ENCODE results near the gene SF3B3.

- TF ChIP-seq CTCF (IDR thresholded peaks at IDR 0.05) (no peak), POLR2A (IDR thresholded peaks at IDR 0.05) (peak; percentile 26 to 44), EP300 (IDR thresholded peaks at IDR 0.05) (peak in 1 of 2 donors; percentile 69)
These were observed 56.3 kb downstream of the SF3B3 start for GRCh38 chr16:70579648-70580630.
